Hepatocyte (in vitro differentiated cells): ENCODE data around the gene HAGH. TPM values are rescaled to one million over a fixed set of nuclear protein-coding genes. Genes with fewer than 3 reads are reported as not detected.

ENCODE experiments used
- DNase-seq: peaks from one replicate; pipeline ENCODE4 v3.0.0-alpha.2; 2016; ENCODE audit warnings: low spot score
- H2AFZ ChIP-seq: fragments of 200-600 bp; sonication (generic); 2 replicates; pipeline ENCODE4 v1.6.0; 2016; ENCODE audit warnings: antibody characterized with exemption, mild to moderate bottlenecking
- H3K27ac ChIP-seq: fragments of 200-600 bp; sonication (generic); 2 replicates; pipeline ENCODE4 v1.5.1; 2016; ENCODE audit warnings: mild to moderate bottlenecking
- H3K27me3 ChIP-seq: fragments of 200-600 bp; sonication (generic); 2 replicates; pipeline ENCODE4 v1.6.1; 2016
- H3K36me3 ChIP-seq: fragments of 200-600 bp; sonication (generic); replicated peaks from 2 replicates; pipeline ENCODE4 v1.5.1; 2016; ENCODE audit warnings: low read depth; ENCODE audit not compliant: insufficient read depth
- H3K4me1 ChIP-seq: fragments of 200-600 bp; sonication (generic); 2 replicates; pipeline ENCODE4 v1.5.1; 2016; ENCODE audit warnings: mild to moderate bottlenecking, moderate library complexity; ENCODE audit not compliant: insufficient read depth
- H3K4me2 ChIP-seq: fragments of 200-600 bp; sonication (generic); 2 replicates; pipeline ENCODE4 v1.6.0; 2016
- H3K4me3 ChIP-seq: fragments of 200-600 bp; sonication (generic); 2 replicates; pipeline ENCODE4 v1.5.1; 2016; ENCODE audit warnings: mild to moderate bottlenecking
- H3K79me2 ChIP-seq: fragments of 200-600 bp; sonication (generic); 2 replicates; pipeline ENCODE4 v1.6.0; 2017; ENCODE audit warnings: mild to moderate bottlenecking
- H3K9me2 ChIP-seq: fragments of 200-600 bp; sonication (generic); replicated peaks from 2 replicates; pipeline ENCODE4 v1.6.0; 2017; ENCODE audit warnings: mild to moderate bottlenecking; ENCODE audit not compliant: insufficient read depth
- H3K9me3 ChIP-seq: fragments of 200-600 bp; sonication (generic); 2 replicates; pipeline ENCODE4 v1.5.1; 2016; ENCODE audit warnings: low read depth, mild to moderate bottlenecking
- H4K20me1 ChIP-seq: fragments of 200-600 bp; sonication (generic); 2 replicates; pipeline ENCODE4 v1.6.0; 2016; ENCODE audit warnings: mild to moderate bottlenecking; ENCODE audit not compliant: insufficient read depth, poor library complexity, severe bottlenecking
- EZH2 ChIP-seq: fragments of 200-600 bp; sonication (generic); IDR thresholded peaks from 2 replicates; pipeline ENCODE4 v1.6.1; 2016; ENCODE audit warnings: antibody characterized with exemption, mild to moderate bottlenecking, borderline replicate concordance
- EZH2phosphoT487 ChIP-seq: fragments of 200-600 bp; sonication (generic); IDR thresholded peaks from one replicate; pipeline ENCODE4 v1.6.1; 2018; ENCODE audit warnings: antibody characterized with exemption, mild to moderate bottlenecking, low read depth, moderate library complexity; ENCODE audit not compliant: unreplicated experiment, severe bottlenecking
- WGBS: methylation state at CpG from one replicate; pipeline ENCODE4 v1.1.6; 2016; ENCODE audit warnings: low lambda C conversion rate; ENCODE audit errors: missing lambda C conversion rate; 5-methylcytosine and 5-hydroxymethylcytosine counted together
- polyA plus RNA-seq: library from polyadenylated mRNA; unstranded; fragments of >200 nt; fragmentation: Nextera tagmentation; extraction: Ambion mirVana; gene quantifications from 2 replicates; pipeline ENCODE4 v1.2.1, GENCODE V29; 2016
- total RNA-seq: library from RNA; depleted of rRNA; stranded (reverse); fragments of >200 nt; gene quantifications from 2 replicates; pipeline ENCODE4 v1.2.3, GENCODE V29; 2014
- TF ChIP-seq, protein P1 (sequence below): fragments of 200-600 bp; sonication (generic); IDR thresholded peaks from 2 replicates; pipeline ENCODE4 v1.5.1; 2016; ENCODE audit warnings: antibody characterized with exemption, mild to moderate bottlenecking; ENCODE audit not compliant: poor library complexity

Gene HAGH
- total and polyA plus RNA-seq, 2 experiments from 2014 or later = 55.6 to 113 TPM

DNA sequence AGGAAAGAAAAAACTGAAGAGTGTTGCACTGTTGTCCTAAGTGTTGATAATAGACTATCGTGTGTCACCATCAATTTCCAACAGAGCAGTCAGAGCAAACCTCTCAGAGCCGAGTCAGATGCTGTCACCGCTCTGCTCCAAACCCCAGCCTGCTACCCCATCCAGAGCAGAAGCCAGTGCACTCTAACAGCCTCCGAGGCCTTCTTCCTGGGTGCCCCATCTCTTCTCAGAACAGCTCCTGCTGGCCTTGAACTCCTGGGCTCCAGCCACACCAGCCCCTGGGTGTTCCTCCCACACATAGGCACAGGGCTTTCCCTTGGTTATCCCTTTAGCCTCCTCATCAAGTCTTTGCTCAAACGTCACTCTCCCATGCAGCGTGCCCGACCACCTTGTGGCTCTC is 24.4 kb upstream of the HAGH start:
- Histone ChIP-seq H4K20me1 (no peaks in the 10 kb centered on the region), H3K9me2 (no peaks in the 10 kb centered on the region), H3K4me3 (no peak overlapping the region), H3K27ac (no peak overlapping the region), H3K9me3 (no peaks in the 10 kb centered on the region), H3K4me2 (no peak overlapping the region), H3K79me2 (no peaks in the 10 kb centered on the region), H2AFZ (no peak overlapping the region), H3K27me3 (no peaks in the 10 kb centered on the region), H3K36me3 (no peaks in the 10 kb centered on the region), H3K4me1 (no peaks in the 10 kb centered on the region)
- TF ChIP-seq EZH2phosphoT487 = no peak
- TF ChIP-seq EZH2 = no peak
- DNase-seq = no peak
- 83% methylated on average over 7 of the region's 7 CpGs for WGBS

DNA sequence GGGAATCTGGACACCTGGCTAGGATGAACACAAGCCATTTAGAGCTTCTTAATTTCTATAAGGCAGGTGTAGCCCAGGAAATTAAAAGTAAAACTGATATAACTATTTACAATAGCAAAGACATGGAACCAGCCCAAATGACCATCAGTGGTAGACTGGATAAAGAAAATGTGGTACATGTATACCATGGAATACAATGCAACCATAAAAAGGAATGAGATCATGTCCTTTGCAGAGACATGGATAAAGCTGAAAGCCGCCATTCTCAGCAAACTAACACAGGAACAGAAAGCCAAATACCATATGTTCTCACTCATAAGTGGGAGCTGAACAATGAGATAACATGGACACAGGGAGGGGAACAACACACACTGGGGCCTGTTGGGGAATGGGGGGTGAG is 19.8 kb upstream of the HAGH start:
- H3K9me3 ChIP-seq = no peaks in the 10 kb centered on the region
- H3K27me3 ChIP-seq = no peaks in the 10 kb centered on the region
- no peak overlapping the region for H3K4me3 ChIP-seq
- H2AFZ ChIP-seq = no peak overlapping the region
- no peak overlapping the region for H3K27ac ChIP-seq
- H3K79me2 ChIP-seq = no peaks in the 10 kb centered on the region
- no peak for TF ChIP-seq EZH2
- TF ChIP-seq, protein P1, sequence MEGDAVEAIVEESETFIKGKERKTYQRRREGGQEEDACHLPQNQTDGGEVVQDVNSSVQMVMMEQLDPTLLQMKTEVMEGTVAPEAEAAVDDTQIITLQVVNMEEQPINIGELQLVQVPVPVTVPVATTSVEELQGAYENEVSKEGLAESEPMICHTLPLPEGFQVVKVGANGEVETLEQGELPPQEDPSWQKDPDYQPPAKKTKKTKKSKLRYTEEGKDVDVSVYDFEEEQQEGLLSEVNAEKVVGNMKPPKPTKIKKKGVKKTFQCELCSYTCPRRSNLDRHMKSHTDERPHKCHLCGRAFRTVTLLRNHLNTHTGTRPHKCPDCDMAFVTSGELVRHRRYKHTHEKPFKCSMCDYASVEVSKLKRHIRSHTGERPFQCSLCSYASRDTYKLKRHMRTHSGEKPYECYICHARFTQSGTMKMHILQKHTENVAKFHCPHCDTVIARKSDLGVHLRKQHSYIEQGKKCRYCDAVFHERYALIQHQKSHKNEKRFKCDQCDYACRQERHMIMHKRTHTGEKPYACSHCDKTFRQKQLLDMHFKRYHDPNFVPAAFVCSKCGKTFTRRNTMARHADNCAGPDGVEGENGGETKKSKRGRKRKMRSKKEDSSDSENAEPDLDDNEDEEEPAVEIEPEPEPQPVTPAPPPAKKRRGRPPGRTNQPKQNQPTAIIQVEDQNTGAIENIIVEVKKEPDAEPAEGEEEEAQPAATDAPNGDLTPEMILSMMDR = no peak
- TF ChIP-seq EZH2phosphoT487 = no peak
- H4K20me1 ChIP-seq = no peaks in the 10 kb centered on the region
- H3K4me1 ChIP-seq = no peaks in the 10 kb centered on the region
- H3K36me3 ChIP-seq = no peaks in the 10 kb centered on the region
- no peaks in the 10 kb centered on the region for H3K9me2 ChIP-seq
- H3K4me2 ChIP-seq = no peak overlapping the region
- no peak for DNase-seq
- 80% methylated on average over 1 of the region's 1 CpG for WGBS

DNA sequence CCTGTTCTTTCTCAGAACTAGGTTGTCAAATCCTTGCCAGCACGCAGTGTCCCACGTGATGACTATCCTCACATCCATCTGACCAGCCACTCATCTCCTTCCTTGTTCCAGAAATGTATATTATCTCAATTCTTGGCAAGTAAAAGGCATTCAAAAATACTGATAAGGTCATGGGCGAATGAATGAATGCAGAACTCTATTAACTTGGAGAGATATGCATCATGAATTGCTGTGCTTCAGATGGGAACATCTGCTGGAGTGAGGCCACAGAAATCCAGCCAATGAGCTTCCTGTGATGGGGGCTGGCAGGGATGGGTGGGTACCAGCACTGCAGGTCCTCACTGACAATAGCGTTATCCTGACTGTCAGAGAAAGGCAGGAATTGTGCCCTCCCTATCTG is 19.4 kb upstream of the HAGH start:
- H3K9me3 ChIP-seq = no peaks in the 10 kb centered on the region
- no peak overlapping the region for H3K4me3 ChIP-seq
- no peaks in the 10 kb centered on the region for H3K4me1 ChIP-seq
- no peak overlapping the region for H3K27ac ChIP-seq
- H3K36me3 ChIP-seq = no peaks in the 10 kb centered on the region
- no peak overlapping the region for H2AFZ ChIP-seq
- no peaks in the 10 kb centered on the region for H3K9me2 ChIP-seq
- H3K4me2 ChIP-seq = no peak overlapping the region
- TF ChIP-seq EZH2phosphoT487 (no peak), EZH2 (no peak)
- TF ChIP-seq, protein P1 = no peak
- no peak for DNase-seq
- no peaks in the 10 kb centered on the region for H3K79me2 ChIP-seq
- WGBS = 48% methylated on average over 4 of the region's 4 CpGs
- no peaks in the 10 kb centered on the region for H4K20me1 ChIP-seq
- H3K27me3 ChIP-seq = no peaks in the 10 kb centered on the region

DNA sequence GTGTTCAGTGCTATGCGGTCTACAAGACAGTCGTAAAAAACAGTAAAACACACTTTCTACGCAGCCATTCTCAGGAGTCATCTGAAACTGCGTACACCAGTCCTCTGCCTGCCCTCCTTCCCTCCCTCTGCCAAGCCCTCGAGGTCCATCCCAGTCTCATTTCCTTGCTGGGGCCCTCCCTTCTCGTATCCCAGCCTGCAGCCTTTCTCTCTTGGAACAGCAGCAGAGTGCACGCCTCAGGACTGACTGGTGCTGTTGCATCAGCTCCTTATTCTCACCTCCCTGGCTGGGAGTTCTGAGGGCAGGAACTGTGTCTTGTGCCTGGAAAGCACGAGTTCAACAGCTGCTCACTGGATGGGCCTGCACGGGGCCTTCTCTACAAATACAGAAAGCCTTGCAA is 12.9 kb upstream of the HAGH start:
- Histone ChIP-seq H3K79me2 (no peaks in the 10 kb centered on the region), H3K4me3 (no peak overlapping the region), H3K4me2 (no peak overlapping the region), H3K27me3 (no peaks in the 10 kb centered on the region), H3K9me2 (no peaks in the 10 kb centered on the region), H2AFZ (no peak overlapping the region), H4K20me1 (no peaks in the 10 kb centered on the region), H3K9me3 (no peaks in the 10 kb centered on the region), H3K4me1 (no peaks in the 10 kb centered on the region), H3K36me3 (no peaks in the 10 kb centered on the region), H3K27ac (no peak overlapping the region)
- TF ChIP-seq, protein P1 = no peak
- TF ChIP-seq EZH2phosphoT487 (no peak), EZH2 (no peak)
- WGBS = 65% methylated on average over 9 of the region's 9 CpGs
- DNase-seq = no peak
